Kidney epithelial cell (primary cell): Measurements from ENCODE around the gene FGF12. TPM values are rescaled to one million over a fixed set of nuclear protein-coding genes. Genes with fewer than 3 reads are reported as not detected.

Source experiments
- DNase-seq: peaks from one replicate; pipeline ENCODE4 v3.0.0-alpha.2; 2010; ENCODE audit warnings: low read depth
- H3K27me3 ChIP-seq: 2 replicates; pipeline ENCODE4 v1.6.0; 2011; ENCODE audit warnings: low read length; ENCODE audit not compliant: control insufficient read depth, insufficient read depth
- H3K36me3 ChIP-seq: 2 replicates; pipeline ENCODE4 v1.5.1; 2011; ENCODE audit warnings: low read length; ENCODE audit not compliant: control insufficient read depth, insufficient read depth
- H3K4me3 ChIP-seq: 2 replicates; pipeline ENCODE4 v1.5.1; 2011; ENCODE audit warnings: low read depth, mild to moderate bottlenecking, control low read depth, low read length
- total RNA-seq: library from RNA; depleted of rRNA; stranded (reverse); fragments of >200 nt; gene quantifications from 2 replicates; pipeline ENCODE4 v1.2.3, GENCODE V29; 2015
- TF ChIP-seq, protein P1 (sequence below): IDR thresholded peaks from 2 replicates; pipeline ENCODE4 v1.5.1; 2011; ENCODE audit warnings: mild to moderate bottlenecking, moderate library complexity, low read length, control low read depth, inconsistent platforms; ENCODE audit not compliant: insufficient read depth, poor library complexity, severe bottlenecking

FGF12 gene
- total RNA-seq, 1 donor from 2014 or later: 3.2 TPM

DNA sequence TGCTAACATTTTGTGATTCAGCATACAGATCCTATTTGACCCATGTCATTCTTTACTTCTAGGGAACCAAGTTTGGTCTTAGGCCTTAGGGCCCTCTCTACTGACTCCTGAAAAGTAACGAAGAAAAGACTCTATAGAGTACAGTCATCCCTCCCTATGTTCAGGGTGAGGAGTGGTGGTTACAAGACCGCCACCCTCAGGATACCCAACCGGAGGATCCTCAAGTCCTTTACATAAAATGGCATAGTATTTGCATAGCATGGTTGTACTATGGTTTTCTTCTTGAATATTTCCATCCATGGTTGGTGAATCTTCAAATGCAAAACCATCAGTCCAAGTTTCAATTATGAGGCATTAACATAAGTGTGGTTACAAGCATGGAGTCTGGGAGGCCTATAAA is 327.6 kb downstream of the FGF12 start:
- Histone ChIP-seq H3K27me3 (no peaks in the 10 kb centered on the region), H3K36me3 (no peaks in the 10 kb centered on the region), H3K4me3 (no peak overlapping the region)
- no peak for DNase-seq
- TF ChIP-seq, protein P1, sequence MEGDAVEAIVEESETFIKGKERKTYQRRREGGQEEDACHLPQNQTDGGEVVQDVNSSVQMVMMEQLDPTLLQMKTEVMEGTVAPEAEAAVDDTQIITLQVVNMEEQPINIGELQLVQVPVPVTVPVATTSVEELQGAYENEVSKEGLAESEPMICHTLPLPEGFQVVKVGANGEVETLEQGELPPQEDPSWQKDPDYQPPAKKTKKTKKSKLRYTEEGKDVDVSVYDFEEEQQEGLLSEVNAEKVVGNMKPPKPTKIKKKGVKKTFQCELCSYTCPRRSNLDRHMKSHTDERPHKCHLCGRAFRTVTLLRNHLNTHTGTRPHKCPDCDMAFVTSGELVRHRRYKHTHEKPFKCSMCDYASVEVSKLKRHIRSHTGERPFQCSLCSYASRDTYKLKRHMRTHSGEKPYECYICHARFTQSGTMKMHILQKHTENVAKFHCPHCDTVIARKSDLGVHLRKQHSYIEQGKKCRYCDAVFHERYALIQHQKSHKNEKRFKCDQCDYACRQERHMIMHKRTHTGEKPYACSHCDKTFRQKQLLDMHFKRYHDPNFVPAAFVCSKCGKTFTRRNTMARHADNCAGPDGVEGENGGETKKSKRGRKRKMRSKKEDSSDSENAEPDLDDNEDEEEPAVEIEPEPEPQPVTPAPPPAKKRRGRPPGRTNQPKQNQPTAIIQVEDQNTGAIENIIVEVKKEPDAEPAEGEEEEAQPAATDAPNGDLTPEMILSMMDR: no peak

DNA sequence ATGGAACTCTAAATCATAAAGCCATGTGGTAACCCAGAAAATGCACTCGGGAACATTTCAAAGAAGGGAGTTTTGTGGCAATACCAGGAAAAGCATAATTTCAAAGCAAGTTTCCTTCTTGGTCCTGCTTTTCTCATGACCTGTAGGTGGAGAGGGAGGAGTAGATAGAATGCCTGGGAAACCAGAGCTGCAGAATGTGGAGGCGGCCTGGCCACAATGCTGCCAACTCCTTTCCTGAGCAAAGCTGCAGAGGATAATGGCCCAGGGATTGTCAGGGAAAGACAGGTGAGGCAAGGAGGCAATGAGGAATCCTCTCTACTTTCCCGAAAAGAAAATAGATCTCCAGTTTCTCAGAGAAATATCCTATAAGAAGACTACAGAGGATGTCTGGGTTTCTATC is 330.3 kb downstream of the FGF12 start:
- TF ChIP-seq, protein P1: no peak
- no peak overlapping the region for H3K4me3 ChIP-seq
- H3K27me3 ChIP-seq: no peaks in the 10 kb centered on the region
- no peak for DNase-seq
- no peaks in the 10 kb centered on the region for H3K36me3 ChIP-seq

DNA sequence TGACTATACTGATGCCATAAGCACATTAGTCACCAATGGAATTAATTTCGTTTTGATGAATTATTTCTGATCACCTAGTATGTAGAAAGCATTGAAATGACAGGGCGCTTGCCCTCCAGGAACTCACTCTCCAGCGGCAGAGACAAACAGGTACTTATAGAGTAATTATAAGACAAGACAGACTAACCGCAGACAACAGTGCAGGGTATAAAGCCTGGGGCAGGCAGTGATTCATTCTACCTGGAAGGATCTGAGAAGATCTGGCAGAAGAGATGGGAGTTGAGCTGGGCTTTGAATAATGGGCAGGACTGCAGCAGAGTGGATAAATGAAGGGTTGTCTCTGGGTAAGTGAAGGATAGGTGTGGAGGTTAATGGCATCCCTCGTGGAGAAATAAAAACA is 331.8 kb downstream of the FGF12 start:
- TF ChIP-seq, protein P1: no peak
- H3K36me3 ChIP-seq: no peaks in the 10 kb centered on the region
- no peaks in the 10 kb centered on the region for H3K27me3 ChIP-seq
- no peak overlapping the region for H3K4me3 ChIP-seq
- no peak for DNase-seq

DNA sequence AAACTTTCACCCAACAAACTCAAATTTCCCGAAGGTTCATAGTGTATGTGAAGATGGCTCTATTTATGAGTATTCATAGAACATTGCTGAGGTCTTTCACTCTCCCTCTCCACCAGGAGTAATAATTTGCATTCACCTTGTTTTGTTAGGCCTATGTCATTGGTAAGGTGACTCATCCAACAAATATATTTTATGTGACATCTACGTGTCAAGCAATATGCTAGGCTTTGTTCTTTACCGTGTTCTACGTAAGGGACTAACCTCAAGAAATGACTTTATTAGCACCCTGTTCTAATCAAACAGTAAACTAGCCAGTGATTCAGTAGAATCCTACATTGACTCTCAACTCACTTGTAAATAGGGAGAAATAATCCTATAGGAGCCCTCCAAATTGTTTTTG is 334.4 kb downstream of the FGF12 start:
- Histone ChIP-seq H3K27me3 (no peaks in the 10 kb centered on the region), H3K4me3 (no peak overlapping the region), H3K36me3 (no peaks in the 10 kb centered on the region)
- DNase-seq: no peak
- TF ChIP-seq, protein P1: no peak

DNA sequence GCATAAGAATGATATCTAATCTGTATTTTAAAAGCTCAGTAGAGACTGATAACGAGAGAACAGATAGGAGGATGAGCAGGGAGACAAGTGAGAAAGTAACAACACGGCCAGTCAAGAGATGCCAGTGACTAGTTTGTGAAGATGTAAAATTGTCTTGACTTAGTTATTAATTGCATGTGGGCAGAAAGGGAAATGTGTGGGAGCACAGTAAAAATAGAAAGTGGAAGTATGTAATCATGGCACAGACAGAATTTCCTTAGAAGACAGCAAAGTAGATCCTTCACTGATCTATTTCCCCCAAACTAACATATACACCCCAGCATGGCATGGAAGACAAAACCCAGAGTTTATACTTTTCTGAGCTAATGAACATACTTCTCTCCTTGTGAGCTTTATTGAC is 344.5 kb downstream of the FGF12 start:
- TF ChIP-seq, protein P1: no peak
- Histone ChIP-seq H3K36me3 (no peaks in the 10 kb centered on the region), H3K27me3 (no peaks in the 10 kb centered on the region), H3K4me3 (no peak overlapping the region)
- DNase-seq: no peak

DNA sequence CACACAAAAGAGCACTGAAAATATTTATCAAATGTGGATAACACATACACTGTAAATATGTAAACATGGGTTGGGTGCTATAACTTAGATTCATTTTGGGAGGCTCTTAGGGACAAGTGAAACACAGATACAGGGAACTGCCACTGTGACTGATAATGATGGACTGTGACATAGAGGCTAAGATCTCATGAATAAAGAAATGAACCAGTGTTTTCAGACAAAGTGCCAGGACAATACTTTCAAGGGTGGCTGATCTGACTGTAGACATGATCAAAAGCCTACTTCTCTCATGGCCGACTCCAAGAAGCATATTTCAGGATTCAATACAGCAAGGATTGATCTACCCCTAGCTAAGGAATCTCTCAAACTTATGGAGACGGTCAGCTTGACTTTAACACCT is 353.8 kb downstream of the FGF12 start:
- no peak overlapping the region for H3K4me3 ChIP-seq
- H3K36me3 ChIP-seq: no peaks in the 10 kb centered on the region
- H3K27me3 ChIP-seq: no peaks in the 10 kb centered on the region
- TF ChIP-seq, protein P1: no peak
- DNase-seq: no peak
